Stomach (tissue), 9 donors: ENCODE measurements around the gene SMIM35. TPM values are rescaled to one million over a fixed set of nuclear protein-coding genes. Genes with fewer than 3 reads are reported as not detected.

Source experiments
- DNase-seq, 2 donors: peaks; one replicate each; pipeline versions ENCODE4 v3.0.0 to v3.0.0-alpha.2; 2013 to 2019
- H3K27ac ChIP-seq, 5 donors: fragments of 200-600 bp in 4 of 5; sonication (generic) in 4 of 5; one replicate each; pipeline ENCODE4 v1.5.1; 2013 to 2019; ENCODE audit warnings: mild to moderate bottlenecking in 1 of 5, moderate library complexity in 1 of 5
- H3K27me3 ChIP-seq, 3 donors: fragments of 200-600 bp; sonication (generic); one replicate each; pipeline ENCODE4 v1.5.1; 2017 to 2019; ENCODE audit warnings: mixed run types in 1 of 3
- H3K36me3 ChIP-seq, 4 donors: fragments of 200-600 bp; sonication (generic); 1 replicate in 3 of 4; 2 replicates in 1 of 4; pipeline ENCODE4 v1.5.1; 2016 to 2019
- H3K4me1 ChIP-seq, 4 donors: fragments of 200-600 bp; sonication (generic); one replicate each; pipeline ENCODE4 v1.5.1; 2016 to 2019
- H3K4me3 ChIP-seq, 4 donors: fragments of 200-600 bp; sonication (generic) in 3 of 4; one replicate each; pipeline ENCODE4 v1.5.1; 2016 to 2019; ENCODE audit warnings: mild to moderate bottlenecking in 1 of 4
- H3K9me3 ChIP-seq, 4 donors: fragments of 200-600 bp; sonication (generic); one replicate each; pipeline ENCODE4 v1.5.1; 2016 to 2019
- CTCF ChIP-seq, 7 experiments: fragments of 450-650 bp in 4 of 7; fragments of 200-600 bp in 3 of 7; sonication (generic) in 3 of 7; IDR thresholded peaks; one replicate each; pipeline ENCODE4 v1.5.1; 2016 to 2019; ENCODE audit warnings: antibody characterized with exemption in 7 of 7, control low read depth in 2 of 7, mild to moderate bottlenecking in 1 of 7
- EP300 ChIP-seq: sonication (generic); formaldehyde crosslinking; IDR thresholded peaks from one replicate; pipeline ENCODE4 v1.6.1; 2017; ENCODE audit warnings: antibody characterized with exemption
- POLR2A ChIP-seq, 4 donors: fragments of 450-650 bp; IDR thresholded peaks; one replicate each; pipeline ENCODE4 v1.6.1; 2016; ENCODE audit warnings: antibody characterized with exemption in 4 of 4, control low read depth in 2 of 4, mild to moderate bottlenecking in 1 of 4, moderate library complexity in 1 of 4
- POLR2AphosphoS5 ChIP-seq, 3 donors: sonication (generic); formaldehyde crosslinking; IDR thresholded peaks; one replicate each; pipeline ENCODE4 v1.6.1; 2016; ENCODE audit warnings: antibody characterized with exemption in 3 of 3
- WGBS, 5 donors: extraction: QIAGEN DNeasy Blood & Tissue Kit in 3 of 5; methylation state at CpG; one replicate each; pipeline versions ENCODE4 v1.1.5 to v1.1.7; 2013 to 2018; 5-methylcytosine and 5-hydroxymethylcytosine counted together
- intact Hi-C: fragments of 100-400 bp; cut with DNase I; formaldehyde crosslinking; loops from one replicate; pipeline ENCODE4 v1.15.1; 2023; ENCODE audit warnings: low total_unique reads
- polyA plus RNA-seq, 3 donors: library from polyadenylated mRNA; stranded (reverse); fragments of 200-250 nt; gene quantifications; one replicate each; pipeline ENCODE4 v1.2.3, GENCODE V29; 2013
- total RNA-seq, 5 donors: library from RNA; depleted of rRNA; stranded (reverse); fragments of >200 nt; gene quantifications; one replicate each; pipeline versions ENCODE4 v1.1.0 to v1.2.3, GENCODE V29; 2014 to 2016
- donor health status: healthy with polysubstance abuse.
- donor health status: Bipolar disorder and iron deficiency.
- donor health status: healthy.

Gene SMIM35
- total and polyA plus RNA-seq, 8 donors, result 0.03 TPM; not detected in 7

- peaks cover 0 to 4% (median 0%) of the 10 kb centered on the region in 3 donors for H3K27me3 ChIP-seq
- no peak overlapping the region for H3K4me3 ChIP-seq
- intact Hi-C loops, result no loop called here
- no peak overlapping the region for H3K27ac ChIP-seq
- H3K36me3 ChIP-seq, result no peaks in the 10 kb centered on the region
- no peak for DNase-seq
- H3K9me3 ChIP-seq, result no peaks in the 10 kb centered on the region
- WGBS, 5 donors, result 83 to 94% (median 90%) methylated on average over 10 of the region's 10 CpGs
- TF ChIP-seq EP300 (no peak), POLR2AphosphoS5 (IDR thresholded peaks at IDR 0.05) (no peak), POLR2A (IDR thresholded peaks at IDR 0.05) (no peak), CTCF (IDR thresholded peaks at IDR 0.05) (no peak)
- no peaks in the 10 kb centered on the region for H3K4me1 ChIP-seq
Measured at GRCh38 chr11:118060081-118060661, 26.6 kb downstream of the SMIM35 start.

- 74 to 90% (median 83%) methylated on average over 10 to 11 of the region's 11 CpGs for WGBS, 5 donors
- DNase-seq, result no peak
- intact Hi-C loops, result loop anchor here (10.0 kb wide), 1 partner anchor 115 kb away; no protein-coding TSS in a partner anchor
- Histone ChIP-seq H3K4me1 (no peaks in the 10 kb centered on the region), H3K27me3 (no peaks in the 10 kb centered on the region), H3K27ac (no peak overlapping the region), H3K4me3 (no peak overlapping the region), H3K9me3 (no peaks in the 10 kb centered on the region), H3K36me3 (no peaks in the 10 kb centered on the region)
- no peak for TF ChIP-seq POLR2AphosphoS5 (IDR thresholded peaks at IDR 0.05)
- no peak for TF ChIP-seq CTCF (IDR thresholded peaks at IDR 0.05)
- no peak for TF ChIP-seq EP300
- no peak for TF ChIP-seq POLR2A (IDR thresholded peaks at IDR 0.05)
Measured at GRCh38 chr11:118059246-118059940, 27.4 kb downstream of the SMIM35 start.

GRCh38 chr11:118058311-118059245, 28.2 kb downstream of the SMIM35 start:
- H3K4me3 ChIP-seq, result no peak overlapping the region
- no peaks in the 10 kb centered on the region for H3K27me3 ChIP-seq
- H3K27ac ChIP-seq, result no peak overlapping the region
- H3K36me3 ChIP-seq, result no peaks in the 10 kb centered on the region
- intact Hi-C loops, result loop anchor here (10.0 kb wide), 1 partner anchor 114 kb away; no protein-coding TSS in a partner anchor
- TF ChIP-seq POLR2AphosphoS5 (IDR thresholded peaks at IDR 0.05) (no peak), EP300 (no peak), CTCF (IDR thresholded peaks at IDR 0.05) (no peak), POLR2A (IDR thresholded peaks at IDR 0.05) (no peak)
- peaks cover 0 to under 1% (median 0%) of the 10 kb centered on the region in 4 donors for H3K4me1 ChIP-seq
- 78 to 83% (median 79%) methylated on average over 20 of the region's 20 CpGs for WGBS, 5 donors
- H3K9me3 ChIP-seq, result no peaks in the 10 kb centered on the region
- DNase-seq, result no peak
